IPS DF 4.7 (cell line): Measurements from ENCODE around the gene OGFOD1.

Experiments used
- DNase-seq: peaks from one replicate; pipeline ENCODE4 v3.0.0-alpha.2; 2013; ENCODE audit warnings: low spot score; ENCODE audit errors: extremely low read depth

OGFOD1 gene

DNA sequence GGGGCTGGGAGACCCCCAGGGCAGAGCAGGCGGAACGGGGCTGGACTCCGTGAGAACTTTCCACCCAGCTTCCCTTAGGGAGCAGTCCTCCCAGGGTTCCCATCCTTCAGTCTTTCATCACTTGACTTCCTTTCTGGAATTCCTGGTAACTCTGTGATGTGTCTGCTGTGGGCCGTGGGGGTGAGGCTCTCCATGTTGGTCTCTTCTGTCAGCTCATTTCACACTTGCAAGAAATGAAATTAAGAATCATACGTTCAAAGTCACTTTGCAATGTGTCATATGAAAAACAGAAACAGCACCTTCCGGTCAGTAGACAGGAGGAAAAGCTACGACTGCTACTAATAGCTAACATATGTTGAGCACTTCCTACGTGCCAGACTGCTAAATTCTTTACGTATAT is 73.9 kb downstream of the OGFOD1 start:
- no peak for DNase-seq
